GM12892 (cell line): ENCODE measurements around the gene CNTN4.

Experiments
- DNase-seq: peaks from one replicate; pipeline ENCODE4 v3.0.0; 2011; ENCODE audit not compliant: insufficient read length
- FAIRE-seq: peaks from 2 replicates; lab custom pipeline; 2011; peaks lifted over from hg19 to GRCh38; lab: Jason Lieb, UNC
- POLR2A ChIP-seq: IDR thresholded peaks from 2 replicates; pipeline ENCODE4 v1.6.1; 2011; ENCODE audit warnings: low read depth, low read length, control low read depth
- POLR2AphosphoS5 ChIP-seq: IDR thresholded peaks from 2 replicates; pipeline ENCODE4 v1.6.1; 2011; ENCODE audit warnings: low read depth, low read length, control low read depth
- TAF1 ChIP-seq: IDR thresholded peaks from 2 replicates; pipeline ENCODE4 v1.6.1; 2011; ENCODE audit warnings: low read depth, mild to moderate bottlenecking, control low read depth, low read length, borderline replicate concordance

Gene CNTN4

GRCh38 chr3:2927259-2927658 lies 828.6 kb downstream of the CNTN4 start:
- TF ChIP-seq POLR2A = no peak
- TF ChIP-seq TAF1 = no peak
- TF ChIP-seq POLR2AphosphoS5 = no peak
- FAIRE-seq = no peak
- no peak for DNase-seq

- no peak for DNase-seq
- TF ChIP-seq POLR2A = no peak
- TF ChIP-seq POLR2AphosphoS5 = no peak
- no peak for TF ChIP-seq TAF1
- peak; percentile 42 for FAIRE-seq
Measured at GRCh38 chr3:2929574-2929973, 830.9 kb downstream of the CNTN4 start.

- FAIRE-seq (no peak), DNase-seq (no peak)
- no peak for TF ChIP-seq POLR2AphosphoS5
- TF ChIP-seq POLR2A = no peak
- TF ChIP-seq TAF1 = no peak
Measured at GRCh38 chr3:2931265-2931664, 832.6 kb downstream of the CNTN4 start.

GRCh38 chr3:2934541-2934940 lies 835.9 kb downstream of the CNTN4 start:
- TF ChIP-seq POLR2A (no peak), POLR2AphosphoS5 (no peak)
- DNase-seq (no peak), FAIRE-seq (no peak)

- FAIRE-seq (no peak), DNase-seq (no peak)
- no peak for TF ChIP-seq TAF1
Measured at GRCh38 chr3:2937055-2937454, 838.4 kb downstream of the CNTN4 start.

- DNase-seq (no peak), FAIRE-seq (no peak)
- no peak for TF ChIP-seq POLR2A
- no peak for TF ChIP-seq TAF1
- TF ChIP-seq POLR2AphosphoS5 = no peak
Measured at GRCh38 chr3:2937592-2937991, 838.9 kb downstream of the CNTN4 start.

GRCh38 chr3:2938711-2939110 lies 840.0 kb downstream of the CNTN4 start:
- DNase-seq (no peak), FAIRE-seq (no peak)
- TF ChIP-seq POLR2A (no peak), POLR2AphosphoS5 (no peak), TAF1 (no peak)

- DNase-seq = no peak
- no peak for FAIRE-seq
- no peak for TF ChIP-seq TAF1
- no peak for TF ChIP-seq POLR2AphosphoS5
- TF ChIP-seq POLR2A = no peak
Measured at GRCh38 chr3:2940062-2940461, 841.4 kb downstream of the CNTN4 start.

GRCh38 chr3:2944628-2945027 lies 846.0 kb downstream of the CNTN4 start:
- TF ChIP-seq POLR2AphosphoS5 (peak; percentile 28; the same call in 1 of the 2 replicates), TAF1 (no peak), POLR2A (no peak)
- DNase-seq = no peak
- peak; percentile 87 for FAIRE-seq

- FAIRE-seq (no peak), DNase-seq (no peak)
- TF ChIP-seq POLR2AphosphoS5 (no peak), POLR2A (no peak), TAF1 (no peak)
Measured at GRCh38 chr3:2945121-2945520, 846.5 kb downstream of the CNTN4 start.

GRCh38 chr3:2947536-2947935 lies 848.9 kb downstream of the CNTN4 start:
- no peak for FAIRE-seq
- TF ChIP-seq POLR2AphosphoS5 (no peak), POLR2A (no peak), TAF1 (no peak)
- no peak for DNase-seq

- DNase-seq (no peak), FAIRE-seq (no peak)
- no peak for TF ChIP-seq TAF1
- TF ChIP-seq POLR2A = no peak
- TF ChIP-seq POLR2AphosphoS5 = no peak
Measured at GRCh38 chr3:2948882-2949281, 850.2 kb downstream of the CNTN4 start.

- no peak for TF ChIP-seq TAF1
- no peak for TF ChIP-seq POLR2AphosphoS5
- no peak for TF ChIP-seq POLR2A
- FAIRE-seq (peak; percentile 67), DNase-seq (no peak)
Measured at GRCh38 chr3:2950159-2950558, 851.5 kb downstream of the CNTN4 start.

- FAIRE-seq = no peak
- no peak for TF ChIP-seq POLR2AphosphoS5
- TF ChIP-seq TAF1 = no peak
- TF ChIP-seq POLR2A = no peak
- no peak for DNase-seq
Measured at GRCh38 chr3:2957115-2957514, 858.4 kb downstream of the CNTN4 start.

GRCh38 chr3:2958551-2958950 lies 859.9 kb downstream of the CNTN4 start:
- FAIRE-seq = no peak
- TF ChIP-seq TAF1 = no peak
- TF ChIP-seq POLR2AphosphoS5 = no peak
- no peak for TF ChIP-seq POLR2A
- DNase-seq = no peak
